Measurements from ENCODE around the gene SYT1. TPM values are rescaled to one million over a fixed set of nuclear protein-coding genes. Genes with fewer than 3 reads are reported as not detected.

Gene SYT1
- total and polyA plus RNA-seq, 2 donors (not counting 1 experiment from before 2014, with no cell fraction given), result 0.90 to 2.1 TPM

- DNase-seq (ENCODE audit: low read depth in 2 of 2), result no peak
- Histone ChIP-seq H3K79me2 (ENCODE audit: control insufficient read depth, insufficient read depth, low read length) (no peaks in the 10 kb centered on the region), H3K4me3 (replicated peaks in 1 of 4; ENCODE audit: control extremely low read depth in 1 of 4, insufficient read depth in 1 of 4, low read depth in 3 of 4, low read length in 4 of 4) (no peak overlapping the region), H2AFZ (ENCODE audit: low read length) (no peak overlapping the region), H3K4me1 (ENCODE audit: control insufficient read depth, extremely low read depth, insufficient read depth, low read length) (no peaks in the 10 kb centered on the region), H3K9ac (ENCODE audit: insufficient read depth, low read length) (no peak overlapping the region), H3K9me3 (ENCODE audit: control insufficient read depth, insufficient read depth, low read depth, low read length) (no peaks in the 10 kb centered on the region), H3K36me3 (ENCODE audit: control insufficient read depth, insufficient read depth, low read length) (no peaks in the 10 kb centered on the region), H3K4me2 (ENCODE audit: extremely low read depth, insufficient read depth, low read length) (no peak overlapping the region), H3K27me3 (ENCODE audit: control insufficient read depth, insufficient read depth, low read length) (no peaks in the 10 kb centered on the region), H3K27ac (ENCODE audit: insufficient read depth, low read length) (no peak overlapping the region), H4K20me1 (ENCODE audit: control insufficient read depth, extremely low read depth, insufficient read depth, low read length) (no peaks in the 10 kb centered on the region)
- TF ChIP-seq CTCF (conservative IDR thresholded peaks at IDR 0.05 in 1 of 2, IDR thresholded peaks at IDR 0.05 in 1 of 2; ENCODE audit: low read depth in 1 of 2, low read length in 2 of 2), result no peak
- no peak for TF ChIP-seq EZH2 (IDR thresholded peaks at IDR 0.05; ENCODE audit: low read length, missing control alignments)
Observed at GRCh38 chr12:79048962-79049361, 184.4 kb downstream of the SYT1 start.

DNA sequence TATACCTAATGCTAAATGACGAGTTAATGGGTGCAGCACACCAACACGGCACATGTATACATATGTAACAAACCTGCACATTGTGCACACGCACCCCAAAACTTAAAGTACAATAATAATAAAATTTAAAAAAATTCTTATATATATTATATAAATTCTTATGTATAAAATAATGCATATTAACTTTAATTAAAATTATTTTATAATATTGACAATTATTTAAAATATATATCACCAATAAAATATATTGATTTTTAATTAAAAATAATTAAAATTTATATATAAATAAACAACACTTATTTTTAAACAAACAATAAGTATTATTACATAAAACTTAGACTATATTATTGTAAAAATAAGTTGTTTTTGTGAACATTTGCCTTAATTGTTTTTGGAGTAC lies 188.8 kb downstream of the SYT1 start:
- Histone ChIP-seq H3K4me1 (ENCODE audit: control insufficient read depth, extremely low read depth, insufficient read depth, low read length) (peaks cover 2% of the 10 kb centered on the region), H3K9me3 (ENCODE audit: control insufficient read depth, insufficient read depth, low read depth, low read length) (no peaks in the 10 kb centered on the region), H3K4me2 (ENCODE audit: extremely low read depth, insufficient read depth, low read length) (no peak overlapping the region), H3K36me3 (ENCODE audit: control insufficient read depth, insufficient read depth, low read length) (no peaks in the 10 kb centered on the region), H3K4me3 (replicated peaks in 1 of 4; ENCODE audit: control extremely low read depth in 1 of 4, insufficient read depth in 1 of 4, low read depth in 3 of 4, low read length in 4 of 4) (no peak overlapping the region), H3K27me3 (ENCODE audit: control insufficient read depth, insufficient read depth, low read length) (no peaks in the 10 kb centered on the region), H3K27ac (ENCODE audit: insufficient read depth, low read length) (no peak overlapping the region), H3K9ac (ENCODE audit: insufficient read depth, low read length) (no peak overlapping the region), H4K20me1 (ENCODE audit: control insufficient read depth, extremely low read depth, insufficient read depth, low read length) (no peaks in the 10 kb centered on the region), H2AFZ (ENCODE audit: low read length) (no peak overlapping the region), H3K79me2 (ENCODE audit: control insufficient read depth, insufficient read depth, low read length) (no peaks in the 10 kb centered on the region)
- no peak for DNase-seq (ENCODE audit: low read depth in 2 of 2)
- TF ChIP-seq EZH2 (IDR thresholded peaks at IDR 0.05; ENCODE audit: low read length, missing control alignments) (no peak), CTCF (conservative IDR thresholded peaks at IDR 0.05 in 1 of 2, IDR thresholded peaks at IDR 0.05 in 1 of 2; ENCODE audit: low read depth in 1 of 2, low read length in 2 of 2) (no peak)

DNA sequence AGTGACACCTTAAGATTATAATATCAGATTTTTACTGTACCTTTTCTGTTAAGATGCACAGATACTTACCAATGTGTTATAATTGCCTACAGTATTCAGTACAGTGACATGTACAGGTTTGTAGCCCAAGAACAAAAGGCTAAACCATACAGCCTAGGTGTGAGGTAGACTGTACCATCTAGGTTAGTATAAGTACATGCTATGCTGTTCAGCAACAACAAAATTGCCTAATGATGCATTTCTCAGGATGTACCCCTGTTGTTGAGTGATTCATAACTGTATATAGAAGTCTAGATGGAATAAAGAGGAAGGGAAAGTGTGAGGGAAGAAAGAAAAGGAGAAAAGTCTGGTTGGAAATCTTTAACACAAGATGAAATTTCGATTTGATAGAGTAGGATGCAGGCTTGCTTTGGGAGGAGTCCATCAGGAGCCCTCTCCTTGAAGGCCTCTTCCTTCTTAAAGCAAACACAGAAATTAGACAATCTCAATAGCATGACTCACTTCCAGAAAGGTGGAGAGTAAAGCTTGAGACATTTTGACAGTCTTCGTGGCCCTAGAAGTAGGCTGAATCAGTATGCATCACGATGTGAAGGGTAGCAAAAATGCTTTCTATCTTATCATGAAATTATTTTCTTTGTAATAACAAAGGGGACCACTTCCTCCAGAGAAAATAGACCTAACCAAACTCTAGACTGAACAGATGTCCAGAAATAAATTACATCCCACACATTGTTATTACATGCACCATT lies 191.5 kb downstream of the SYT1 start:
- peak; percentile 63 to 97 for DNase-seq (ENCODE audit: low read depth in 2 of 2)
- H3K27me3 ChIP-seq (ENCODE audit: control insufficient read depth, insufficient read depth, low read length), result no peaks in the 10 kb centered on the region
- H2AFZ ChIP-seq (ENCODE audit: low read length), result no peak overlapping the region
- peak overlapping the region; percentile 32 for H3K4me2 ChIP-seq (ENCODE audit: extremely low read depth, insufficient read depth, low read length)
- peaks cover 2% of the 10 kb centered on the region for H3K4me1 ChIP-seq (ENCODE audit: control insufficient read depth, extremely low read depth, insufficient read depth, low read length)
- no peaks in the 10 kb centered on the region for H3K9me3 ChIP-seq (ENCODE audit: control insufficient read depth, insufficient read depth, low read depth, low read length)
- no peaks in the 10 kb centered on the region for H3K79me2 ChIP-seq (ENCODE audit: control insufficient read depth, insufficient read depth, low read length)
- no peak overlapping the region for H3K9ac ChIP-seq (ENCODE audit: insufficient read depth, low read length)
- H3K4me3 ChIP-seq (replicated peaks in 1 of 4; ENCODE audit: control extremely low read depth in 1 of 4, insufficient read depth in 1 of 4, low read depth in 3 of 4, low read length in 4 of 4), result no peak overlapping the region
- H3K27ac ChIP-seq (ENCODE audit: insufficient read depth, low read length), result no peak overlapping the region
- no peaks in the 10 kb centered on the region for H3K36me3 ChIP-seq (ENCODE audit: control insufficient read depth, insufficient read depth, low read length)
- H4K20me1 ChIP-seq (ENCODE audit: control insufficient read depth, extremely low read depth, insufficient read depth, low read length), result no peaks in the 10 kb centered on the region
- TF ChIP-seq CTCF (conservative IDR thresholded peaks at IDR 0.05 in 1 of 2, IDR thresholded peaks at IDR 0.05 in 1 of 2; ENCODE audit: low read depth in 1 of 2, low read length in 2 of 2) (no peak), EZH2 (IDR thresholded peaks at IDR 0.05; ENCODE audit: low read length, missing control alignments) (no peak)
